Ectodermal cell (in vitro differentiated cells): ENCODE measurements around the gene TIMP1. TPM values are rescaled to one million over a fixed set of nuclear protein-coding genes. Genes with fewer than 3 reads are reported as not detected.

ENCODE experiments used
- H3K27ac ChIP-seq: 2 replicates; pipeline ENCODE4 v1.7.0; 2013; ENCODE audit warnings: mild to moderate bottlenecking, low read depth, low read length; ENCODE audit not compliant: insufficient read depth, poor library complexity, severe bottlenecking
- H3K27me3 ChIP-seq: 2 replicates; pipeline ENCODE4 v1.7.0; 2013; ENCODE audit warnings: mild to moderate bottlenecking, low read length; ENCODE audit not compliant: insufficient read depth, control insufficient read depth, poor library complexity, severe bottlenecking
- H3K36me3 ChIP-seq: one replicate; pipeline ENCODE4 v1.7.0; 2013; ENCODE audit warnings: low read length; ENCODE audit not compliant: control insufficient read depth, insufficient read depth
- H3K4me1 ChIP-seq: one replicate; pipeline ENCODE4 v1.7.0; 2013; ENCODE audit warnings: low read length; ENCODE audit not compliant: control insufficient read depth, insufficient read depth
- H3K4me3 ChIP-seq: 2 replicates; pipeline ENCODE4 v1.7.0; 2013; ENCODE audit warnings: low read depth, low read length, control low read depth; ENCODE audit not compliant: insufficient read depth
- H3K9me3 ChIP-seq: 2 replicates; pipeline ENCODE4 v1.7.0; 2013; ENCODE audit warnings: mild to moderate bottlenecking, low read length, moderate library complexity; ENCODE audit not compliant: control insufficient read depth
- WGBS, 2 experiments: methylation state at CpG; one replicate each; pipeline ENCODE4 v1.1.7; 2013; ENCODE audit warnings: missing lambda C conversion rate in 2 of 2; 5-methylcytosine and 5-hydroxymethylcytosine counted together
- polyA plus RNA-seq, 4 experiments: library from polyadenylated mRNA; stranded (reverse); fragments of 50-300 nt; gene quantifications; one replicate each; pipeline ENCODE4 v1.2.3, GENCODE V29; 2013

Gene TIMP1
- 66.8 TPM for polyA plus RNA-seq (2013, experiment 1 of 4)
- polyA plus RNA-seq (2013, experiment 2 of 4), result 81.5 TPM
- 69.9 TPM for polyA plus RNA-seq (2013, experiment 3 of 4)
- 88.3 TPM for polyA plus RNA-seq (2013, experiment 4 of 4)

DNA sequence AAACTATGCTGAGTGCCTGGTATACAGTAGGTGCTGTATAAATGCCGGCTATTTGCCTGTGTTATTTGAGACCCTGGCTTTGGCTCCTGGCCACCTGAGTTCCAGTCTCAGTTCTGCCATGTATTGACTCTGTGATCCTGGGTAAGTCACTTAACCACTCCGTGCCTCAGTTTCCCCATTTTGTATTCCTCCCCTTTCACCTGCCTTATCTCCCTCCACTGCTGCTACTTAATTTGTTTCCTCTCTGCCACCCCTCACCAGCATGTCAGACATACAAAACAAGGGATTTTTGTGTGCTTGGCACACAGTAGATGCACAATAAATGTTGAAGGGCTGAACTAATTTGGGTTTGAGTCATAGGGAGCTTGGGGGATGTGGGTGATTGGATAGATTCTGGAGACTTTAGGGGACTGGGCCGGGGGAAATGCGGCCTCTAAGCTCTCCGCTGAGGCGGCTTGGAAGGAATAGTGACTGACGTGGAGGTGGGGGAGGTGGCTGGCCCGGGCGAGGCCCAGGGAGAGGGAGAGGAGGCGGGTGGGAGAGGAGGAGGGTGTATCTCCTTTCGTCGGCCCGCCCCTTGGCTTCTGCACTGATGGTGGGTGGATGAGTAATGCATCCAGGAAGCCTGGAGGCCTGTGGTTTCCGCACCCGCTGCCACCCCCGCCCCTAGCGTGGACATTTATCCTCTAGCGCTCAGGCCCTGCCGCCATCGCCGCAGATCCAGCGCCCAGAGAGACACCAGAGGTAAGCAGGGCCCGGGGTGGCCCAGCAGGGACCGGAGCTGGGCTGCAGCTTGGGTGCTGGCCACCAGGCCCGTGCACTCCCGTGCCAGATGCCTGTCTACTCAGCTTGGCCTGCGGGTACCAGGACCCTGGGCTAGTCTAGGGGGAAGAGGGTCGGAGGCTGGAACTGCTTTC lies at the start of gene TIMP1:
Gene TIMP1, plus strand, starts transcription at position 706 of the 917 bp plus-strand sequence. CDS start 980 bp downstream, outside the sequence.
- peak within 1 kb of the TSS; percentile 44 for H3K4me3 ChIP-seq
- H3K36me3 ChIP-seq, result no peaks in the 10 kb centered on the region
- no peaks in the 10 kb centered on the region for H3K27me3 ChIP-seq
- no peak within 1 kb of the TSS for H3K27ac ChIP-seq
- no peaks in the 10 kb centered on the region for H3K9me3 ChIP-seq
- H3K4me1 ChIP-seq, result peaks cover 4% of the 10 kb centered on the region
- 5 to 7% methylated on average over 28 of the region's 28 CpGs for WGBS, 2 experiments

DNA sequence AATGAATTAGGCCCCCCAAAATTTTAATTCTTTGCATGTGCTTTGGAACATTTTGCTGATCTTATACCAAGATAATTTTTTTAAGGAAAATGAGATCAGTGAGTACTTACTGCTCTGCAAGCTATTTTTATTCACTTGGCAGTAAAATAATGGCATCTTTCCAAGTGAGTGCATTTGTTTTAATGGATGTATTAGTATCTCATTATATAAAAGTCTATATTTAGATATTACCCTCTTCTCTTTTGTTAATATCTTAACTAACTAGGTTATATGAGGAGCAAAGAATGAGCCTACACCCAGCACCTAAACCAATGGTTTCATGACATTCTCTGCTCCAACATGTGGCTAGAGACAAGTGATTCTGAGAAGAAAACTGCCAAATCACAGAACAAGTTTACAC lies 42.4 kb upstream of the TIMP1 start:
- no peak overlapping the region for H3K4me3 ChIP-seq
- no peaks in the 10 kb centered on the region for H3K36me3 ChIP-seq
- H3K27ac ChIP-seq, result no peak overlapping the region
- no peaks in the 10 kb centered on the region for H3K9me3 ChIP-seq
- H3K27me3 ChIP-seq, result no peaks in the 10 kb centered on the region
- no peaks in the 10 kb centered on the region for H3K4me1 ChIP-seq

DNA sequence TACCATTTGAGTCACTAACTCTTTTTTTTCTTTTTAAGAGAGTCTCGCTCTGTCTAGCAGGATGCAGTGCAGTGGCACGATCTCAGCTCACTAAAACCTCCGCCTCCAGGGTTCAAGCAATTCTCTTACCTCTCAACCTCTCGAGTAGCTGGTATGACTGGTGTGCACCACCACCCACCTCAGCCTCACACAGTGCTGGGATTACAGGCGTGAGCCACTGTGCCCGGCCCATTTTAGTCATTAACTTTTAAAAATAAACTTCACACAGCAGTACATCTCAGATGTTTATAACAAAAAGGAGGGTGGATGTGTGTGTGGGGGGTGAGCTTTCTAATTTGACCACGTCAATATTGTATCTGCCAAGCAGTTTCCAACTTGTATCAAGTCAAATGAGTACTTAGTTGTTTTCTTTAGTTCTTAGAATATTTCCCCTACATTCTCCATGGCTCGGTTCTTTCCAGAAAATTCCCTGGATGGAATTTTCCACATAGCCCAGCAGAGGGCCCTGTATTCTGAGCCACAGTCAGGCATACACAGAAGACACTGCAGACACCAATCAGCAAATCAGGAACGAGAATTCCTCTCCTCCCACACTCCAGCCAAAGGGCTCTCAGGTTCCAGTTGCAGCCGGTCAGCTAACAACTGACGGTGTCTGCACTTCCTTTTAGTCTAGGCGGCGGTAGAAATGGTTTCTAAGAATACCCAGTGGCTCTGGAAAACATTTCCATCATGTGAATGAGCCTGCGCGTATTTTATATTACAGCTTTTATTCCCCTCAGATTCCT lies 41.3 kb upstream of the TIMP1 start:
- Histone ChIP-seq H3K9me3 (no peaks in the 10 kb centered on the region), H3K4me3 (no peak overlapping the region), H3K27me3 (no peaks in the 10 kb centered on the region), H3K4me1 (no peaks in the 10 kb centered on the region), H3K36me3 (no peaks in the 10 kb centered on the region), H3K27ac (peak overlapping the region; percentile 42)
- 43 to 45% methylated on average over 10 to 13 of the region's 15 CpGs for WGBS, 2 experiments

DNA sequence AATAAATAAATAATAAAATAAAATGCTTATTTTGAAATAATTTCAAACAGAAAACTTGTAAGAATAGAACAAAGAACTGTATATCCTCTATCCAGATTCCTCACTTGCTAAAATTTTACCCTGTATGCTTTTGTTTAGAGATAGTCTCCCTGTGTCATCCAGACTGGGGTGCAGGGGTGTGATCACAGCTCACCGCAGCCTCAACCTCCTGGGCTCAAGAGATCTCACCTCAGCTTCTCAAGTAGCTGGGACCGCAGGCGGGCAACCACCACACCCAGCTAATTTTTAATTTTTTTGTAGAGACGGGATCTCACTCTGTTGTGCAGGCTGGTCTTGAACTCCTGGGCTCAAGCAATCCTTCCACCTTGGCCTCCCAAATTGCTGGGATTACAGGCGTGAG lies 38.7 kb upstream of the TIMP1 start:
- WGBS, 2 experiments, result 89 to 94% methylated on average over 5 of the region's 5 CpGs
- H3K36me3 ChIP-seq, result no peaks in the 10 kb centered on the region
- no peak overlapping the region for H3K27ac ChIP-seq
- no peaks in the 10 kb centered on the region for H3K9me3 ChIP-seq
- H3K4me1 ChIP-seq, result no peaks in the 10 kb centered on the region
- no peaks in the 10 kb centered on the region for H3K27me3 ChIP-seq
- no peak overlapping the region for H3K4me3 ChIP-seq

DNA sequence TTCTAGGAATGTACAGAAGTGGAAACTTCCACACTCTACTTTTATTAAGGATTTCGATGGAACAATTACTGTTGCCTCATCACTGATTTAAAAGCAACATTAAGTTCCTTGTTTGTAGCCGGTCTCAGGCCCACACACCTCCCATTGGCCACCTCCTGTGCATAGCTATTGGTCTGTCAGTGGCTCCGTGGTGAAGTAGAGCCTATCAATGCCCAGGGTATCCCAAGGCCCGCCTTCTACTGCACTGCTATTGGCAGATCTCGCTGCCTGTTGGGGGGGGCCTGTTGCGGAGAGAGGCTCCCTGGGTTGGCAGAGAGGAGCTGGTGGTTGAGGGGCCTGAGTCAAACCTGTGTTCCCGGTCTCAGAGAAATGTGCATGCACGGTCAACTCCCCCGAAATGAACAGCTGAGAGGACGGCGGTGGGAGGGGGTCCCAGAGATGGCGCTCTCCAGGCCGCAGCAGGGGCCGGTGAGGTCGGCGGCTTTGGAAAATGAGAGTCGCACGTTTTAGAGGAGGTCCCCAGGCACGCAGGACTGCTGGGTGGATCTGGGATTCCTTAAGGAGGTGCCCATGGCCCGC lies 26.1 kb upstream of the TIMP1 start:
- WGBS, 2 experiments, result 3 to 4% methylated on average over 20 of the region's 20 CpGs
- H3K36me3 ChIP-seq, result no peaks in the 10 kb centered on the region
- H3K4me3 ChIP-seq, result peak overlapping the region; percentile 37
- no peaks in the 10 kb centered on the region for H3K9me3 ChIP-seq
- no peak overlapping the region for H3K27ac ChIP-seq
- H3K27me3 ChIP-seq, result no peaks in the 10 kb centered on the region
- no peaks in the 10 kb centered on the region for H3K4me1 ChIP-seq

DNA sequence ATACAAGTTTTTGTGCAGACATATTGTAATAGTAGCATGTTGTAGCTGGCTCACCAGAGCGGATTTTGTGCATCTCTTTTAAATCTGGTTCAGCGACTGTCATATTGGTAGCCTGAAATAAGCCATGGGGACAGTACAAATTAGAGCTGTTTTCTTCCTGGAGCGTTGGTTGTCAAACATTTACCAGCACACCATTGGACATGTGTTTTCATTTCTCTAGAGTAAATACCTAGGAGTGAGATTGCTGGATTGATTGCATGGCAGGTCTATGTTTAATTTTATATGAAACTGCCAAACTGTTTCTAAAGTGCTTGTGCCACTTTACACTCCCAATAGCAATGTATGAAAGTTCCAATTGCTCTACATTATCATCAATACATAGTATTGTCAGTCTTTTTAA lies 23.8 kb upstream of the TIMP1 start:
- Histone ChIP-seq H3K4me1 (no peaks in the 10 kb centered on the region), H3K9me3 (no peaks in the 10 kb centered on the region), H3K4me3 (no peak overlapping the region), H3K27me3 (no peaks in the 10 kb centered on the region), H3K27ac (no peak overlapping the region), H3K36me3 (no peaks in the 10 kb centered on the region)
- WGBS, 2 experiments, result 88 to 92% methylated on average over 2 to 3 of the region's 3 CpGs

DNA sequence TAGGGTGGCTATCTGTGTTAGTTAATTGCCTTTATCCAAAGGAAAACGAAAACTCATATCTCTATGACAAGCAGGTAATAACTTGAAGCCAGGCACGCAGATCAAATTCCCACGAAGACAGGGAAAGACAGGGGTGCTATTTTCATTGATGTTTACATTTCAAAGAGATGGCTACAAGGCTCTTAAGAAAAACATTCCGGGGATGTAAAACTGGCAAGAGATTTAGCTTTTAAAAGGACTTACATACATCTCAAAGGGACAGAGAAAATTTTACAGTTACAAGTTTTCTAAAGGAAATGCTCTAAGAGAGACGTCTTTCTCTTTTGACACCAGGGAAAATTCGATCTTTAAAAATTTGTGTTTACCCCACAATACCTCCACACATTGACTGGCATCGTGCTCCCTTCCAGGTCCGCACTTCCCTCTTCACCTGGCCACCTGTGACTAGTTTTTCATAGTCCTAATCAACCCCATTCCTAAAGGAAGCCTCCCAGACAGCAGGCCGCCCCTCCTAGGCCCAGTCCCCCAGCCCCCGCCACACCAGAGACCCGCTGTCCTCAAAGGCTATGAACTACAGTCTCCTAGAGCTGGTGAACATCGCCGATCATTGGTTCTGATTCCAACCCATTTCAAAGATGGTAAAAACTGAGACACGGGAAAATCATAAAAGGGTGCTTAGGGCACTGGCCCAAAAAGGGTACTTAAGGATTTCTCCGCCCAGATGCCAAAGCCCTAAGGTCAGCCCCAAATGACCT lies 21.9 kb upstream of the TIMP1 start:
- 10% methylated on average over 13 to 14 of the region's 15 CpGs for WGBS, 2 experiments
- H3K4me1 ChIP-seq, result no peaks in the 10 kb centered on the region

DNA sequence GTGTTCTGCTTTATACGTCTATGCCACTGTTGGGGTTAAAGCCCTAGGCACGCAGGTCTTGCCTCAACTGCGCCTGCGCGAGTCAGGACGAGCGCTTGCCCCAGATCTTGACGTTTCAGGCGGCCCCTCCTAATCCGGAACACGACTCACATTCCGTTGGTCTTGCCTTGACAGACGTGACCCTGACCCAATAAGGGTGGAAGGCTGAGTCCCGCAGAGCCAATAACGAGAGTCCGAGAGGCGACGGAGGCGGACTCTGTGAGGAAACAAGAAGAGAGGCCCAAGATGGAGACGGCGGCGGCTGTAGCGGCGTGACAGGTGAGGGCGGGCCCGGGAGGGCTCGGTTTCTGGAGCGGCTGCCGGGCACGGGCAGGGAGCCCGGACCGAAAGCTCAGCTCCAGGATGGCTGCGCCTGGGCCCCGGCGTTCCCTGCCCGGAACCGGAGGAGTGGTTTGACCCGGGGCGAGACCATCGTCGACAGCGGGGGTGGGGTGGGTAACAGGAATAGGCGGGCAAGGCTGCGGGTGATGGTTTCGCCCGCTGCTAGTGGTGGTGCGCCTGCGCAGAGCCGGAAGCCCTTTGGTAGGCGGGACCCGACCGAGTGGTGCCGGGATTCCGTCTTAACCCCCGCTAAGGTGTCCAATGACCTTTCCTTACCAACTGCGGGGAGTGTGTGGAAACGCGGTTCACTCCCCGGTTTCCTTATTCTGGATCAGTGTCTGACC lies 21.1 kb upstream of the TIMP1 start, which contains the start of gene ARAF:
Gene ARAF, plus strand, starts transcription at position 272 of the 725 bp plus-strand sequence. CDS start 1,763 bp downstream, outside the sequence.
- Histone ChIP-seq H3K27ac (peak within 1 kb of the TSS; percentile 84), H3K27me3 (no peaks in the 10 kb centered on the region), H3K36me3 (no peaks in the 10 kb centered on the region), H3K9me3 (no peaks in the 10 kb centered on the region), H3K4me1 (no peaks in the 10 kb centered on the region), H3K4me3 (peak within 1 kb of the TSS; percentile 61)
- WGBS, 2 experiments, result 0% methylated on average over 59 of the region's 59 CpGs

More for the DNA sequence above, 21.9 kb upstream of the TIMP1 start:
- no peaks in the 10 kb centered on the region for H3K9me3 ChIP-seq
- peak overlapping the region; percentile 61 for H3K4me3 ChIP-seq
- no peaks in the 10 kb centered on the region for H3K36me3 ChIP-seq
- no peaks in the 10 kb centered on the region for H3K27me3 ChIP-seq
- no peak overlapping the region for H3K27ac ChIP-seq

DNA sequence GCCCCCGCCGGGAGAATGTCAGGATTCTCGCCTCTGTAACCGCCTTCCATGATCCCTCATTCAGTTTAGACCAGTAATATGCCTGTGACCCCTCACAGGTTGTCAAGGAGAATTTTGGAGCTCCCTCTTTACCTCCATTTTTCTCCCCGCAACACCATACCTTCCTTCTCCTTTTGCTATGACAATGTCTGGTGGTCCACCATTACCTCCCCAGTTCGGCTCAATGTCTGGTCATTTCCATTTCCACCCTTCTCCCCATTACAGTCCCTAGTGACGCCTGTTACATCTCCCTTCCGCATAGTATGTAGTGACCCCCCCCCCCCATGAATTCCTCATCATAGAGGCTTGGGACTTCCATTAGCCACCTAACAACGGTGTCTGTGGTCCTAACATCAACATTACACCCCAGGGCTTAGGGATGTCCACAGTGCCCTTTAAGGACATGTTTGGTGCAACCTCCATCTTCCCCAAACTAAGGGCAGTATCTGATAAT lies 20.5 kb upstream of the TIMP1 start:
- H3K9me3 ChIP-seq, result no peaks in the 10 kb centered on the region
- H3K27me3 ChIP-seq, result no peaks in the 10 kb centered on the region
- H3K27ac ChIP-seq, result no peak overlapping the region
- WGBS, 2 experiments, result 11 to 14% methylated on average over 9 of the region's 9 CpGs
- no peaks in the 10 kb centered on the region for H3K36me3 ChIP-seq
- peak overlapping the region; percentile 61 for H3K4me3 ChIP-seq
- H3K4me1 ChIP-seq, result no peaks in the 10 kb centered on the region
